Uterus (tissue), 2 donors: Measurements from ENCODE around the gene OPRL1.

Experiments
- POLR2A ChIP-seq, 2 donors: fragments of 450-650 bp; IDR thresholded peaks; one replicate each; pipeline ENCODE4 v1.6.1; 2016; ENCODE audit warnings: antibody characterized with exemption in 2 of 2, mild to moderate bottlenecking in 1 of 2, moderate library complexity in 1 of 2
- TF ChIP-seq, protein P1 (sequence below), 4 experiments: fragments of 200-600 bp in 2 of 4; fragments of 450-650 bp in 2 of 4; sonication (generic) in 2 of 4; IDR thresholded peaks; one replicate each; pipeline ENCODE4 v1.5.1; 2016 to 2019; ENCODE audit warnings: antibody characterized with exemption in 4 of 4, mild to moderate bottlenecking in 2 of 4, moderate library complexity in 1 of 4

- TF ChIP-seq, protein P1, sequence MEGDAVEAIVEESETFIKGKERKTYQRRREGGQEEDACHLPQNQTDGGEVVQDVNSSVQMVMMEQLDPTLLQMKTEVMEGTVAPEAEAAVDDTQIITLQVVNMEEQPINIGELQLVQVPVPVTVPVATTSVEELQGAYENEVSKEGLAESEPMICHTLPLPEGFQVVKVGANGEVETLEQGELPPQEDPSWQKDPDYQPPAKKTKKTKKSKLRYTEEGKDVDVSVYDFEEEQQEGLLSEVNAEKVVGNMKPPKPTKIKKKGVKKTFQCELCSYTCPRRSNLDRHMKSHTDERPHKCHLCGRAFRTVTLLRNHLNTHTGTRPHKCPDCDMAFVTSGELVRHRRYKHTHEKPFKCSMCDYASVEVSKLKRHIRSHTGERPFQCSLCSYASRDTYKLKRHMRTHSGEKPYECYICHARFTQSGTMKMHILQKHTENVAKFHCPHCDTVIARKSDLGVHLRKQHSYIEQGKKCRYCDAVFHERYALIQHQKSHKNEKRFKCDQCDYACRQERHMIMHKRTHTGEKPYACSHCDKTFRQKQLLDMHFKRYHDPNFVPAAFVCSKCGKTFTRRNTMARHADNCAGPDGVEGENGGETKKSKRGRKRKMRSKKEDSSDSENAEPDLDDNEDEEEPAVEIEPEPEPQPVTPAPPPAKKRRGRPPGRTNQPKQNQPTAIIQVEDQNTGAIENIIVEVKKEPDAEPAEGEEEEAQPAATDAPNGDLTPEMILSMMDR (IDR thresholded peaks at IDR 0.05): no peak
- TF ChIP-seq POLR2A (IDR thresholded peaks at IDR 0.05): no peak
Measured at GRCh38 chr20:64115171-64115911, 35.5 kb downstream of the OPRL1 start.
